Activated CD8-positive, alpha-beta memory T cell treated with anti-CD3 and anti-CD28 coated beads, Interleukin-2, amount 50 U/mL, for 24 hours (primary cell): Measurements from ENCODE around the gene CACNA1A.

Source experiments
- DNase-seq: peaks from one replicate; pipeline ENCODE4 v3.0.0-alpha.2; 2020; ENCODE audit errors: extremely low read depth

CACNA1A gene

GRCh38 chr19:13164343-13165161 is 341.7 kb downstream of the CACNA1A start:
- no peak for DNase-seq

- DNase-seq = no peak
Observed at GRCh38 chr19:13163609-13164342, 342.5 kb downstream of the CACNA1A start.

GRCh38 chr19:13162724-13163608 is 343.3 kb downstream of the CACNA1A start:
- peak; percentile 78 for DNase-seq

GRCh38 chr19:13160557-13160956 is 345.7 kb downstream of the CACNA1A start:
- DNase-seq = no peak

GRCh38 chr19:13159713-13160112 is 346.6 kb downstream of the CACNA1A start:
- no peak for DNase-seq
